ENCODE measurements around the gene ISM2.

ISM2 gene

GRCh38 chr14:77507762-77508161, 9.1 kb upstream of the ISM2 start:
- no peak overlapping the region for H3K4me3 ChIP-seq (ENCODE audit: low read length)
- TF ChIP-seq CTCF (conservative IDR thresholded peaks at IDR 0.05; ENCODE audit: low read depth, low read length), result no peak
- DNase-seq (ENCODE audit: low read depth), result no peak

- H3K4me3 ChIP-seq (ENCODE audit: low read length), result no peak overlapping the region
- no peak for DNase-seq (ENCODE audit: low read depth)
- no peak for TF ChIP-seq CTCF (conservative IDR thresholded peaks at IDR 0.05; ENCODE audit: low read depth, low read length)
Observed at GRCh38 chr14:77505031-77505430, 6.4 kb upstream of the ISM2 start.

- no peak for DNase-seq (ENCODE audit: low read depth)
- no peak for TF ChIP-seq CTCF (conservative IDR thresholded peaks at IDR 0.05; ENCODE audit: low read depth, low read length)
Observed at GRCh38 chr14:77503138-77503537, 4.5 kb upstream of the ISM2 start.

GRCh38 chr14:77502109-77502782, 3.6 kb upstream of the ISM2 start:
- TF ChIP-seq CTCF (conservative IDR thresholded peaks at IDR 0.05; ENCODE audit: low read depth, low read length), result no peak
- DNase-seq (ENCODE audit: low read depth), result no peak
- H3K4me3 ChIP-seq (ENCODE audit: low read length), result no peak overlapping the region

More at GRCh38 chr14:77503138-77503537, 4.5 kb upstream of the ISM2 start:
- H3K4me3 ChIP-seq (ENCODE audit: low read length), result no peak overlapping the region

GRCh38 chr14:77498984-77499527, 440 bp upstream of the ISM2 start:
- DNase-seq (ENCODE audit: low read depth), result no peak
- no peak for TF ChIP-seq CTCF (conservative IDR thresholded peaks at IDR 0.05; ENCODE audit: low read depth, low read length)
- H3K4me3 ChIP-seq (ENCODE audit: low read length), result peak overlapping the region; percentile 34

- no peak for DNase-seq (ENCODE audit: low read depth)
- no peak for TF ChIP-seq CTCF (conservative IDR thresholded peaks at IDR 0.05; ENCODE audit: low read depth, low read length)
- no peak overlapping the region for H3K4me3 ChIP-seq (ENCODE audit: low read length)
Observed at GRCh38 chr14:77495334-77495733, 3.3 kb downstream of the ISM2 start.

- no peak for DNase-seq (ENCODE audit: low read depth)
- TF ChIP-seq CTCF (conservative IDR thresholded peaks at IDR 0.05; ENCODE audit: low read depth, low read length), result no peak
- no peak overlapping the region for H3K4me3 ChIP-seq (ENCODE audit: low read length)
Observed at GRCh38 chr14:77491056-77491455, 7.6 kb downstream of the ISM2 start.

Data from retinal pigment epithelial cell (primary cell).